Breast epithelium (tissue), 3 donors: ENCODE data around the gene CYSTM1.

ENCODE experiments used
- CTCF ChIP-seq, 3 donors: fragments of 450-650 bp; IDR thresholded peaks; one replicate each; pipeline ENCODE4 v1.5.1; 2016 to 2017; ENCODE audit warnings: antibody characterized with exemption in 3 of 3, mild to moderate bottlenecking in 3 of 3, moderate library complexity in 3 of 3
- POLR2A ChIP-seq: fragments of 450-650 bp; IDR thresholded peaks from one replicate; pipeline ENCODE4 v1.6.1; 2016; ENCODE audit warnings: antibody characterized with exemption, mild to moderate bottlenecking, moderate library complexity

GRCh38 chr5:140253985-140254384 lies 79.0 kb downstream of the CYSTM1 start:
- no peak for TF ChIP-seq CTCF (IDR thresholded peaks at IDR 0.05)
- TF ChIP-seq POLR2A, result no peak
